Neural cell (in vitro differentiated cells): ENCODE data around the gene LRPPRC. TPM values are rescaled to one million over a fixed set of nuclear protein-coding genes. Genes with fewer than 3 reads are reported as not detected.

ENCODE experiments used
- H2AFZ ChIP-seq: fragments of 200-600, 300-800 bp; sonication (generic), shearing (Covaris generic); 2 replicates; pipeline ENCODE4 v1.6.0; 2014; ENCODE audit warnings: low read depth, mild to moderate bottlenecking, antibody characterized with exemption, low read length, moderate library complexity
- H3F3A ChIP-seq: fragments of 200-600 bp; shearing (Covaris generic); 2 replicates; pipeline ENCODE4 v1.6.1; 2016; ENCODE audit warnings: mild to moderate bottlenecking, moderate library complexity, mixed read lengths, antibody characterized with exemption, low read length; ENCODE audit not compliant: insufficient read depth, poor library complexity, severe bottlenecking
- H3K27ac ChIP-seq: fragments of 200-600, 300-800 bp; sonication (generic), shearing (Covaris generic); 2 replicates; pipeline ENCODE4 v1.5.1; 2014; ENCODE audit warnings: mild to moderate bottlenecking, low read length, moderate library complexity
- H3K27me3 ChIP-seq: fragments of 300-800, 200-600 bp; sonication (generic), shearing (Covaris generic); 2 replicates; pipeline ENCODE4 v1.6.0; 2014; ENCODE audit warnings: mild to moderate bottlenecking, low read depth, low read length, moderate library complexity; ENCODE audit not compliant: insufficient read depth
- H3K36me3 ChIP-seq: fragments of 300-800, 200-600 bp; sonication (generic), shearing (Covaris generic); 2 replicates; pipeline ENCODE4 v1.5.1; 2014; ENCODE audit warnings: mild to moderate bottlenecking, antibody characterized with exemption, low read length, moderate library complexity; ENCODE audit not compliant: insufficient read depth
- H3K4me2 ChIP-seq: fragments of 300-800, 200-600 bp; sonication (generic), shearing (Covaris generic); 2 replicates; pipeline ENCODE4 v1.6.0; 2014; ENCODE audit warnings: mild to moderate bottlenecking, low read length
- H3K4me3 ChIP-seq: fragments of 300-800, 200-600 bp; sonication (generic), shearing (Covaris generic); 2 replicates; pipeline ENCODE4 v1.5.1; 2014; ENCODE audit warnings: mild to moderate bottlenecking, low read length, moderate library complexity
- H3K79me2 ChIP-seq: fragments of 200-600 bp; shearing (Covaris generic); replicated peaks from 2 replicates; pipeline ENCODE4 v1.6.0; 2014; ENCODE audit warnings: mild to moderate bottlenecking, low read length, moderate library complexity; ENCODE audit not compliant: insufficient read depth
- H3K9ac ChIP-seq: fragments of 300-800, 200-600 bp; sonication (generic), shearing (Covaris generic); 2 replicates; pipeline ENCODE4 v1.6.1; 2016; ENCODE audit warnings: mild to moderate bottlenecking, low read length, mixed read lengths
- H3K9me2 ChIP-seq: fragments of 200-600 bp; shearing (Covaris generic); 2 replicates; pipeline ENCODE4 v1.6.1; 2016; ENCODE audit warnings: mild to moderate bottlenecking, low read length, mixed read lengths; ENCODE audit not compliant: insufficient read depth
- H3K9me3 ChIP-seq: fragments of 200-600, 300-800 bp; sonication (generic), shearing (Covaris generic); 2 replicates; pipeline ENCODE4 v1.6.1; 2016; ENCODE audit warnings: mild to moderate bottlenecking, mixed run types, low read length, moderate library complexity, mixed read lengths
- H4K20me1 ChIP-seq: fragments of 200-600 bp; shearing (Covaris generic); 2 replicates; pipeline ENCODE4 v1.6.1; 2016; ENCODE audit warnings: mild to moderate bottlenecking, mixed run types; ENCODE audit not compliant: insufficient read depth
- CTCF ChIP-seq: fragments of 450-650 bp; IDR thresholded peaks from 2 replicates; pipeline ENCODE4 v1.5.1; 2014; ENCODE audit warnings: antibody characterized with exemption, mild to moderate bottlenecking, moderate library complexity; ENCODE audit not compliant: poor library complexity, severe bottlenecking
- EP300 ChIP-seq: fragments of 450-650 bp; conservative IDR thresholded peaks from 2 replicates; pipeline ENCODE4 v1.6.1; 2014; ENCODE audit warnings: antibody characterized with exemption, mild to moderate bottlenecking, moderate library complexity; ENCODE audit not compliant: poor library complexity, severe bottlenecking
- EZH2 ChIP-seq: fragments of 200-600, 300-800 bp; shearing (Covaris generic), sonication (generic); IDR thresholded peaks from 2 replicates; pipeline ENCODE4 v1.6.1; 2014; ENCODE audit warnings: antibody characterized with exemption, low read length, borderline replicate concordance, mild to moderate bottlenecking; ENCODE audit not compliant: insufficient read depth, poor library complexity, severe bottlenecking
- MXI1 ChIP-seq: fragments of 450-650 bp; conservative IDR thresholded peaks from 2 replicates; pipeline ENCODE4 v1.6.1; 2014; ENCODE audit warnings: antibody characterized with exemption, mild to moderate bottlenecking; ENCODE audit not compliant: poor library complexity, severe bottlenecking
- POLR2AphosphoS5 ChIP-seq: IDR thresholded peaks from 2 replicates; pipeline ENCODE4 v1.6.1; 2012
- RAD21 ChIP-seq: fragments of 450-650 bp; conservative IDR thresholded peaks from 2 replicates; pipeline ENCODE4 v1.6.1; 2014; ENCODE audit warnings: antibody characterized with exemption, mild to moderate bottlenecking, moderate library complexity
- SMC3 ChIP-seq: fragments of 450-650 bp; conservative IDR thresholded peaks from 2 replicates; pipeline ENCODE4 v1.6.1; 2014; ENCODE audit warnings: antibody characterized with exemption, mild to moderate bottlenecking, moderate library complexity; ENCODE audit not compliant: poor library complexity
- TAF1 ChIP-seq: IDR thresholded peaks from 2 replicates; pipeline ENCODE4 v1.6.1; 2012; ENCODE audit warnings: low read depth
- polyA plus RNA-seq: library from polyadenylated mRNA; depleted of rRNA; stranded (reverse); fragments of >200 nt; gene quantifications from 2 replicates; pipeline ENCODE4 v1.2.3, GENCODE V29; 2014
- TF ChIP-seq, protein P1 (sequence below): IDR thresholded peaks from 2 replicates; pipeline ENCODE4 v1.6.1; 2012; ENCODE audit warnings: borderline replicate concordance

LRPPRC gene
- polyA plus RNA-seq, 1 donor from 2014 or later = 63.1 TPM

DNA sequence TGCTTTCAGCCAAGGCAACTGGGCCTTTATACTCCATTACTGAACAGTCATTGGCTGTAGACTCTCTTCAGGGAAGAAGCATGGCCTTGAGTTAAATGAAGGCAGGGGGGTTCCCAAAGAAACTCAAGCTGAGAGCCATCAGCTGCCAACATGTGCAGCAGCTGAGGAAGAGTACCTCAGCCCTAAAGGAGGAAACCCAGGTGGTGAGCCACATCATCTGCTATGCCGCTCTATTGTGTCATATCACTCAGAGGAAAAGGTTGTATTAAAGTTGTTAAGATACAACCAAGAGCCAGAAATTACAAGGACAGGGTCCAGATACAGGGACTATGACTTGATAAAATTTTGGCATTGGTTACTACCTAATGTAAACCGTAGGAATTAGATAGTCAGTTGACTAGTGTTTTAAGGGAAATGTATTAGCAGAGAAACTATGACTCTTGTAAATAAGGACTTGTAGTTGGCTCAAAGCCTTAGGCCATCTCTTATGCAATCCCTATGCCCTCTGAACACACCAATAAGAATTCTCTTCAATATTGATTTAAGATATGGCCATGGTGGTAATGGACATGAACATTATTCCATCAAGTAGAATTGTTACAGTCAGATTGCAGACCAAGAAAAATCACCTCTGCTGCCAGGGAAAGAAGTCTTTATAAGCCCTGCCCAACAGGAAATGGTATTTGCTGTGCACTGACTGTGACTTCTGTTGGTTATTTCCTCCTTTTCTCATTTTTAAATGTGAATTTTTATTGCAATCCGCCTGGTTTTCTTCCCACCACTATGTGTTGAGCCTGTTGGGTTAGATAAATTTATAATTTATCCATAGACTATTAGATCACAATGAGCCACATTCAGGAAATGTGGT, 9.2 kb upstream of the LRPPRC start:
- Histone ChIP-seq H4K20me1 (no peaks in the 10 kb centered on the region), H3K27me3 (no peaks in the 10 kb centered on the region), H3K27ac (no peak overlapping the region), H3K79me2 (no peaks in the 10 kb centered on the region), H3K9me3 (no peaks in the 10 kb centered on the region), H3K4me3 (no peak overlapping the region), H3K9me2 (no peaks in the 10 kb centered on the region), H3K36me3 (no peaks in the 10 kb centered on the region), H3K9ac (no peak overlapping the region), H2AFZ (no peak overlapping the region), H3K4me2 (no peak overlapping the region), H3F3A (no peaks in the 10 kb centered on the region)
- TF ChIP-seq MXI1 = no peak

DNA sequence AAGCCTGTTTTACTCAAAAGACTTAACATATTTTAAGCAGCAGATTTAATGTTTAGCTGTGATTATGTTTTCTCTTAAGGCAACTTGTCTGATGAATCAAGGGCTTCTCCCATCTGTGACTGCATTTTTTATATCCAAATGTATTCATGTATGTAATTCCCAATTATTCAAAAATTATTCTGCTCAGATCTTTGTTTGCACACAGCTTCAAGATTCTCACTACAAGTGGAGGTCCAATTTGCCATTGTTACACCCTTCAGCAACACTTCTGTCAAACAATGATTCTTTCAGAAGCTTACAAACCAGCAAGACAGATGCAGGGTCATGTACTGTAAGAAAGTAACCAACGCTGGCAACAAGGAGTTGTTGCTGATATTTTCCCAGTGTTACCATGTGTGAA, 5.9 kb upstream of the LRPPRC start:
- Histone ChIP-seq H3K36me3 (no peaks in the 10 kb centered on the region), H3F3A (no peaks in the 10 kb centered on the region), H3K27me3 (no peaks in the 10 kb centered on the region), H3K4me2 (no peak overlapping the region), H3K9me2 (no peaks in the 10 kb centered on the region), H3K4me3 (no peak overlapping the region), H3K9me3 (no peaks in the 10 kb centered on the region), H3K27ac (no peak overlapping the region), H2AFZ (no peak overlapping the region), H3K79me2 (no peaks in the 10 kb centered on the region), H4K20me1 (no peaks in the 10 kb centered on the region), H3K9ac (no peak overlapping the region)
- no peak for TF ChIP-seq EZH2
- TF ChIP-seq, protein P1, sequence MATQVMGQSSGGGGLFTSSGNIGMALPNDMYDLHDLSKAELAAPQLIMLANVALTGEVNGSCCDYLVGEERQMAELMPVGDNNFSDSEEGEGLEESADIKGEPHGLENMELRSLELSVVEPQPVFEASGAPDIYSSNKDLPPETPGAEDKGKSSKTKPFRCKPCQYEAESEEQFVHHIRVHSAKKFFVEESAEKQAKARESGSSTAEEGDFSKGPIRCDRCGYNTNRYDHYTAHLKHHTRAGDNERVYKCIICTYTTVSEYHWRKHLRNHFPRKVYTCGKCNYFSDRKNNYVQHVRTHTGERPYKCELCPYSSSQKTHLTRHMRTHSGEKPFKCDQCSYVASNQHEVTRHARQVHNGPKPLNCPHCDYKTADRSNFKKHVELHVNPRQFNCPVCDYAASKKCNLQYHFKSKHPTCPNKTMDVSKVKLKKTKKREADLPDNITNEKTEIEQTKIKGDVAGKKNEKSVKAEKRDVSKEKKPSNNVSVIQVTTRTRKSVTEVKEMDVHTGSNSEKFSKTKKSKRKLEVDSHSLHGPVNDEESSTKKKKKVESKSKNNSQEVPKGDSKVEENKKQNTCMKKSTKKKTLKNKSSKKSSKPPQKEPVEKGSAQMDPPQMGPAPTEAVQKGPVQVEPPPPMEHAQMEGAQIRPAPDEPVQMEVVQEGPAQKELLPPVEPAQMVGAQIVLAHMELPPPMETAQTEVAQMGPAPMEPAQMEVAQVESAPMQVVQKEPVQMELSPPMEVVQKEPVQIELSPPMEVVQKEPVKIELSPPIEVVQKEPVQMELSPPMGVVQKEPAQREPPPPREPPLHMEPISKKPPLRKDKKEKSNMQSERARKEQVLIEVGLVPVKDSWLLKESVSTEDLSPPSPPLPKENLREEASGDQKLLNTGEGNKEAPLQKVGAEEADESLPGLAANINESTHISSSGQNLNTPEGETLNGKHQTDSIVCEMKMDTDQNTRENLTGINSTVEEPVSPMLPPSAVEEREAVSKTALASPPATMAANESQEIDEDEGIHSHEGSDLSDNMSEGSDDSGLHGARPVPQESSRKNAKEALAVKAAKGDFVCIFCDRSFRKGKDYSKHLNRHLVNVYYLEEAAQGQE = no peak
- no peak for TF ChIP-seq POLR2AphosphoS5
- no peak for TF ChIP-seq TAF1
- TF ChIP-seq SMC3 = no peak

GRCh38 chr2:43998263-43998662, 2.5 kb upstream of the LRPPRC start:
- Histone ChIP-seq H3K9me2 (no peaks in the 10 kb centered on the region), H3K9me3 (no peaks in the 10 kb centered on the region), H3K4me3 (no peak overlapping the region), H2AFZ (no peak overlapping the region), H3F3A (no peaks in the 10 kb centered on the region), H3K36me3 (no peaks in the 10 kb centered on the region), H3K9ac (no peak overlapping the region), H3K79me2 (peaks cover 25% of the 10 kb centered on the region), H3K27ac (no peak overlapping the region), H3K4me2 (no peak overlapping the region), H4K20me1 (no peaks in the 10 kb centered on the region), H3K27me3 (no peaks in the 10 kb centered on the region)
- no peak for TF ChIP-seq TAF1
- TF ChIP-seq EZH2 = no peak
- TF ChIP-seq, protein P1 = no peak
- TF ChIP-seq EP300 = no peak
- TF ChIP-seq RAD21 = no peak
- TF ChIP-seq CTCF = no peak
- TF ChIP-seq POLR2AphosphoS5 = no peak
- TF ChIP-seq SMC3 = no peak
- no peak for TF ChIP-seq MXI1
